Neural progenitor cell (in vitro differentiated cells): Measurements from ENCODE around the gene SUN5.

Source experiments
- CTCF ChIP-seq: fragments of 200-600 bp; sonication (generic); IDR thresholded peaks from 2 replicates; pipeline ENCODE4 v1.5.1; 2017; ENCODE audit warnings: antibody characterized with exemption, mild to moderate bottlenecking
- EZH2 ChIP-seq: fragments of 200-600 bp; sonication (generic); IDR thresholded peaks from 2 replicates; pipeline ENCODE4 v1.6.1; 2017; ENCODE audit warnings: antibody characterized with exemption, mild to moderate bottlenecking, moderate library complexity
- EZH2phosphoT487 ChIP-seq: fragments of 200-600 bp; sonication (generic); IDR thresholded peaks from 2 replicates; pipeline ENCODE4 v1.6.1; 2017; ENCODE audit warnings: antibody characterized with exemption

GRCh38 chr20:33053291-33054106, 49.3 kb upstream of the SUN5 start, which contains the start of gene BPIFB3:
- TF ChIP-seq CTCF (no peak), EZH2 (no peak), EZH2phosphoT487 (no peak)
